Stomach (tissue), 9 donors: ENCODE results near the gene FHIP1A. TPM values are rescaled to one million over a fixed set of nuclear protein-coding genes. Genes with fewer than 3 reads are reported as not detected.

Experiments
- DNase-seq, 2 donors: peaks; one replicate each; pipeline versions ENCODE4 v3.0.0 to v3.0.0-alpha.2; 2013 to 2019
- H3K27ac ChIP-seq, 5 donors: fragments of 200-600 bp in 4 of 5; sonication (generic) in 4 of 5; one replicate each; pipeline ENCODE4 v1.5.1; 2013 to 2019; ENCODE audit warnings: mild to moderate bottlenecking in 1 of 5, moderate library complexity in 1 of 5
- H3K27me3 ChIP-seq, 3 donors: fragments of 200-600 bp; sonication (generic); one replicate each; pipeline ENCODE4 v1.5.1; 2017 to 2019; ENCODE audit warnings: mixed run types in 1 of 3
- H3K36me3 ChIP-seq, 4 donors: fragments of 200-600 bp; sonication (generic); 1 replicate in 3 of 4; 2 replicates in 1 of 4; pipeline ENCODE4 v1.5.1; 2016 to 2019
- H3K4me1 ChIP-seq, 4 donors: fragments of 200-600 bp; sonication (generic); one replicate each; pipeline ENCODE4 v1.5.1; 2016 to 2019
- H3K4me3 ChIP-seq, 4 donors: fragments of 200-600 bp; sonication (generic) in 3 of 4; one replicate each; pipeline ENCODE4 v1.5.1; 2016 to 2019; ENCODE audit warnings: mild to moderate bottlenecking in 1 of 4
- H3K9me3 ChIP-seq, 4 donors: fragments of 200-600 bp; sonication (generic); one replicate each; pipeline ENCODE4 v1.5.1; 2016 to 2019
- EP300 ChIP-seq: sonication (generic); formaldehyde crosslinking; IDR thresholded peaks from one replicate; pipeline ENCODE4 v1.6.1; 2017; ENCODE audit warnings: antibody characterized with exemption
- POLR2A ChIP-seq, 4 donors: fragments of 450-650 bp; IDR thresholded peaks; one replicate each; pipeline ENCODE4 v1.6.1; 2016; ENCODE audit warnings: antibody characterized with exemption in 4 of 4, control low read depth in 2 of 4, mild to moderate bottlenecking in 1 of 4, moderate library complexity in 1 of 4
- POLR2AphosphoS5 ChIP-seq, 3 donors: sonication (generic); formaldehyde crosslinking; IDR thresholded peaks; one replicate each; pipeline ENCODE4 v1.6.1; 2016; ENCODE audit warnings: antibody characterized with exemption in 3 of 3
- WGBS, 5 donors: extraction: QIAGEN DNeasy Blood & Tissue Kit in 3 of 5; methylation state at CpG; one replicate each; pipeline versions ENCODE4 v1.1.5 to v1.1.7; 2013 to 2018; 5-methylcytosine and 5-hydroxymethylcytosine counted together
- intact Hi-C: fragments of 100-400 bp; cut with DNase I; formaldehyde crosslinking; loops from one replicate; pipeline ENCODE4 v1.15.1; 2023; ENCODE audit warnings: low total_unique reads
- polyA plus RNA-seq, 3 donors: library from polyadenylated mRNA; stranded (reverse); fragments of 200-250 nt; gene quantifications; one replicate each; pipeline ENCODE4 v1.2.3, GENCODE V29; 2013
- total RNA-seq, 5 donors: library from RNA; depleted of rRNA; stranded (reverse); fragments of >200 nt; gene quantifications; one replicate each; pipeline versions ENCODE4 v1.1.0 to v1.2.3, GENCODE V29; 2014 to 2016
- TF ChIP-seq, protein P1 (sequence below), 7 experiments: fragments of 450-650 bp in 4 of 7; fragments of 200-600 bp in 3 of 7; sonication (generic) in 3 of 7; IDR thresholded peaks; one replicate each; pipeline ENCODE4 v1.5.1; 2016 to 2019; ENCODE audit warnings: antibody characterized with exemption in 7 of 7, control low read depth in 2 of 7, mild to moderate bottlenecking in 1 of 7
- donor health status: healthy with polysubstance abuse.
- donor health status: Bipolar disorder and iron deficiency.
- donor health status: healthy.

FHIP1A gene
- total and polyA plus RNA-seq, 8 donors: 0.90 to 177 (median 12.3) TPM

DNA sequence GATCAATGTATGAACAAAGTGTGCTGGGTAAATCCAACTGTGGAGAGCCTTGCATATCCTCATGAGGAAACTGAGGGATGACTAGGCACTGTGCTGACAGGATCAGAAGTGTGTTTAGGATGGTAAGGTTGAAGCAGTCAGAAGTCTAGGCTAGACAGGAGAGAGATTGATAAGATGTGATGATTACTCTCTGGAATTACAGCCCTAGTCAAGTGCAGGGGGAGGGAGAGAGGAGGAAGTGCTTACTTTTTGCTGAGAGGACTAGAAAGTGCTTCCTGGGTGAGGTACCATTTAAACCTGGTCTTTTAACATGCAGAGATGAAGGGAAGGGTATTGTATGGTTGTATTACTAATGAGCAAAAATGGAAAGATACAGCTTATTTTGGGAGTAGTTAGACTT lies 23.7 kb downstream of the FHIP1A start:
- TF ChIP-seq, protein P1, sequence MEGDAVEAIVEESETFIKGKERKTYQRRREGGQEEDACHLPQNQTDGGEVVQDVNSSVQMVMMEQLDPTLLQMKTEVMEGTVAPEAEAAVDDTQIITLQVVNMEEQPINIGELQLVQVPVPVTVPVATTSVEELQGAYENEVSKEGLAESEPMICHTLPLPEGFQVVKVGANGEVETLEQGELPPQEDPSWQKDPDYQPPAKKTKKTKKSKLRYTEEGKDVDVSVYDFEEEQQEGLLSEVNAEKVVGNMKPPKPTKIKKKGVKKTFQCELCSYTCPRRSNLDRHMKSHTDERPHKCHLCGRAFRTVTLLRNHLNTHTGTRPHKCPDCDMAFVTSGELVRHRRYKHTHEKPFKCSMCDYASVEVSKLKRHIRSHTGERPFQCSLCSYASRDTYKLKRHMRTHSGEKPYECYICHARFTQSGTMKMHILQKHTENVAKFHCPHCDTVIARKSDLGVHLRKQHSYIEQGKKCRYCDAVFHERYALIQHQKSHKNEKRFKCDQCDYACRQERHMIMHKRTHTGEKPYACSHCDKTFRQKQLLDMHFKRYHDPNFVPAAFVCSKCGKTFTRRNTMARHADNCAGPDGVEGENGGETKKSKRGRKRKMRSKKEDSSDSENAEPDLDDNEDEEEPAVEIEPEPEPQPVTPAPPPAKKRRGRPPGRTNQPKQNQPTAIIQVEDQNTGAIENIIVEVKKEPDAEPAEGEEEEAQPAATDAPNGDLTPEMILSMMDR (IDR thresholded peaks at IDR 0.05): no peak
- TF ChIP-seq POLR2AphosphoS5 (IDR thresholded peaks at IDR 0.05) (no peak), POLR2A (IDR thresholded peaks at IDR 0.05) (no peak), EP300 (no peak)
- Histone ChIP-seq H3K27ac (no peak overlapping the region), H3K4me1 (peaks cover 0 to 28% (median 15%) of the 10 kb centered on the region in 4 donors), H3K4me3 (no peak overlapping the region), H3K27me3 (no peaks in the 10 kb centered on the region), H3K36me3 (no peaks in the 10 kb centered on the region), H3K9me3 (no peaks in the 10 kb centered on the region)
- intact Hi-C loops: no loop called here
- DNase-seq: no peak

DNA sequence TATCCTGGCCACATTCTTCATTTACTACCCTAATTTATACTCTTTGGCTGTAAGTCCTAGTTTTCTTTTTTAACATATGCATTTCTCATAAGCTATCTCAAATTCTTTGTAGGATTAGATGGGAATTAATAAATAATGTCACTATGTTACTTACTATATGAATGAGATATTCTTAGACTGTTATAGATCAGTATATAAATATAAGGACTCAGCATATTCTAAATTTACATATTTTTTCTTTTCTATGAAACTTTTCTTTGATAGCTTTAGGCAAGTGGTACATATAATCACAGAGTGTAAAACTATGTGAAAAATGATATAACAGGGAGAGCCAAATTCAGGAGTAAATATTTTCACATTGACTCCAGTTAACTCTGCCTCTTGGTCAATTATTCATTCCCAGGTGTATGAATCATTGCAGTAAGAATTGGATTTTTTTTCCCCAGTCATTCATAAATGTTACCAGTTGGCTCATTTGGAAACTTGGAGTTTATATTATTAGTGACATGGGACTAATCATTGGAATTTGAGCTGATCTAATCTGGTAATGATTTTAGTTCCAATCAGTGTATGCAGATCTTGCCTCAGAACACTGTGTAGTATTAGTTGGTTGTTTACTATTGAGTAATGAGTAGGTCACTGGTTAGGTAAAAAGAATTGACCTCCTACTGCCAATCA lies 25.3 kb downstream of the FHIP1A start:
- intact Hi-C loops: no loop called here
- H3K9me3 ChIP-seq: no peaks in the 10 kb centered on the region
- no peak overlapping the region for H3K4me3 ChIP-seq
- H3K36me3 ChIP-seq: no peaks in the 10 kb centered on the region
- no peak for DNase-seq
- no peak overlapping the region for H3K27ac ChIP-seq
- H3K27me3 ChIP-seq: no peaks in the 10 kb centered on the region
- H3K4me1 ChIP-seq: peaks cover 0 to 28% (median 15%) of the 10 kb centered on the region in 4 donors
- TF ChIP-seq, protein P1 (IDR thresholded peaks at IDR 0.05): no peak
- TF ChIP-seq EP300 (no peak), POLR2AphosphoS5 (IDR thresholded peaks at IDR 0.05) (no peak), POLR2A (IDR thresholded peaks at IDR 0.05) (no peak)

DNA sequence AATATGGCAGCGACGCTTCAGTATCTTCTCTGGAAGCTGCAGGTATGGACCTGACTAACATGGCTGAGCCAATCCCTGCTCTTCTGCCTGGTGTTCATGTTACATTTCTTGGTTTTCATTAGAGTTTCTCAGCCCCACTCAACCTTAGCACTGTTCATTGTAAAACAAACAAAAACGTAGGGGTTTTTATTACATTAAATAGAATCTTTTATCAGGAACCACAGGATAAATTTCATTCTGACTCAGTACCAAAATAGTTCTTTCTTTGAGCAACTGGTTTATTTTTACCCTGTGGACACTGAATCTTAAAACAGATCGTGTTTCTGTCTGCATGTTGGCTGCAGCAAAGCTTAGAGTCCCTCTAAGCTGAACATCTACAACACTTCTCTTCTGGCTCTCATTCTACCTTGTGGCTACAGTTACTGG lies 27.1 kb downstream of the FHIP1A start:
- TF ChIP-seq, protein P1 (IDR thresholded peaks at IDR 0.05): no peak
- TF ChIP-seq POLR2A (IDR thresholded peaks at IDR 0.05) (no peak), POLR2AphosphoS5 (IDR thresholded peaks at IDR 0.05) (no peak), EP300 (no peak)
- H3K27me3 ChIP-seq: no peaks in the 10 kb centered on the region
- peaks cover 0 to 14% (median 7%) of the 10 kb centered on the region in 4 donors for H3K4me1 ChIP-seq
- no peaks in the 10 kb centered on the region for H3K9me3 ChIP-seq
- no peak overlapping the region for H3K4me3 ChIP-seq
- intact Hi-C loops: no loop called here
- 55 to 65% (median 60%) methylated on average over 4 of the region's 4 CpGs for WGBS, 5 donors
- H3K27ac ChIP-seq: no peak overlapping the region
- no peaks in the 10 kb centered on the region for H3K36me3 ChIP-seq
- no peak for DNase-seq

DNA sequence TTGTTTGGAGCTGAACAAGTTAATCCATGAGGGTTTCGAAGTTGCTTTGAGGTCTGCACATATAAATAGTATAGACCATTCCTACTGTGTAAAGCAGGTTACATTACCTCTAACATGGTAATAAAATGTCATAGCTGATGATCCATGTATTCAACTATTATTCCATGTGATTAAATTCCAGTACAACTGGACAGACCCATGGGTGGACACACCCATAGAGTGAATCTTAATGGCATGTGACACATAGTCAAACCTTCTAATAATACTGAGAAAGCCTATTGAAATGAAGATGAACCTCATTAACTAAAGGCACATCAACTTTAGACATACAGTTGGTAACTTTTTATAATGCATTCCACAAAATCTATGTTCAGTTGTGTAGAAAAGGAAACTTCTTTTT lies 28.5 kb downstream of the FHIP1A start:
- Histone ChIP-seq H3K4me1 (peaks cover 0 to 6% (median 3%) of the 10 kb centered on the region in 4 donors), H3K4me3 (no peak overlapping the region), H3K9me3 (no peaks in the 10 kb centered on the region), H3K36me3 (no peaks in the 10 kb centered on the region), H3K27me3 (no peaks in the 10 kb centered on the region), H3K27ac (no peak overlapping the region)
- intact Hi-C loops: no loop called here
- WGBS, 5 donors: 77 to 97% (median 87%) methylated on average over 1 of the region's 1 CpG
- TF ChIP-seq EP300: no peak
- no peak for TF ChIP-seq POLR2AphosphoS5 (IDR thresholded peaks at IDR 0.05)
- TF ChIP-seq, protein P1 (IDR thresholded peaks at IDR 0.05): no peak
- TF ChIP-seq POLR2A (IDR thresholded peaks at IDR 0.05): no peak
- no peak for DNase-seq
